Neural cell (in vitro differentiated cells): ENCODE data around the gene GRHL3. TPM values are rescaled to one million over a fixed set of nuclear protein-coding genes. Genes with fewer than 3 reads are reported as not detected.

Experiments
- H2AFZ ChIP-seq: fragments of 200-600, 300-800 bp; sonication (generic), shearing (Covaris generic); 2 replicates; pipeline ENCODE4 v1.6.0; 2014; ENCODE audit warnings: low read depth, mild to moderate bottlenecking, antibody characterized with exemption, low read length, moderate library complexity
- H3F3A ChIP-seq: fragments of 200-600 bp; shearing (Covaris generic); 2 replicates; pipeline ENCODE4 v1.6.1; 2016; ENCODE audit warnings: mild to moderate bottlenecking, moderate library complexity, mixed read lengths, antibody characterized with exemption, low read length; ENCODE audit not compliant: insufficient read depth, poor library complexity, severe bottlenecking
- H3K27ac ChIP-seq: fragments of 200-600, 300-800 bp; sonication (generic), shearing (Covaris generic); 2 replicates; pipeline ENCODE4 v1.5.1; 2014; ENCODE audit warnings: mild to moderate bottlenecking, low read length, moderate library complexity
- H3K27me3 ChIP-seq: fragments of 300-800, 200-600 bp; sonication (generic), shearing (Covaris generic); 2 replicates; pipeline ENCODE4 v1.6.0; 2014; ENCODE audit warnings: mild to moderate bottlenecking, low read depth, low read length, moderate library complexity; ENCODE audit not compliant: insufficient read depth
- H3K36me3 ChIP-seq: fragments of 300-800, 200-600 bp; sonication (generic), shearing (Covaris generic); 2 replicates; pipeline ENCODE4 v1.5.1; 2014; ENCODE audit warnings: mild to moderate bottlenecking, antibody characterized with exemption, low read length, moderate library complexity; ENCODE audit not compliant: insufficient read depth
- H3K4me2 ChIP-seq: fragments of 300-800, 200-600 bp; sonication (generic), shearing (Covaris generic); 2 replicates; pipeline ENCODE4 v1.6.0; 2014; ENCODE audit warnings: mild to moderate bottlenecking, low read length
- H3K4me3 ChIP-seq: fragments of 300-800, 200-600 bp; sonication (generic), shearing (Covaris generic); 2 replicates; pipeline ENCODE4 v1.5.1; 2014; ENCODE audit warnings: mild to moderate bottlenecking, low read length, moderate library complexity
- H3K79me2 ChIP-seq: fragments of 200-600 bp; shearing (Covaris generic); replicated peaks from 2 replicates; pipeline ENCODE4 v1.6.0; 2014; ENCODE audit warnings: mild to moderate bottlenecking, low read length, moderate library complexity; ENCODE audit not compliant: insufficient read depth
- H3K9ac ChIP-seq: fragments of 300-800, 200-600 bp; sonication (generic), shearing (Covaris generic); 2 replicates; pipeline ENCODE4 v1.6.1; 2016; ENCODE audit warnings: mild to moderate bottlenecking, low read length, mixed read lengths
- H3K9me2 ChIP-seq: fragments of 200-600 bp; shearing (Covaris generic); 2 replicates; pipeline ENCODE4 v1.6.1; 2016; ENCODE audit warnings: mild to moderate bottlenecking, low read length, mixed read lengths; ENCODE audit not compliant: insufficient read depth
- H3K9me3 ChIP-seq: fragments of 200-600, 300-800 bp; sonication (generic), shearing (Covaris generic); 2 replicates; pipeline ENCODE4 v1.6.1; 2016; ENCODE audit warnings: mild to moderate bottlenecking, mixed run types, low read length, moderate library complexity, mixed read lengths
- H4K20me1 ChIP-seq: fragments of 200-600 bp; shearing (Covaris generic); 2 replicates; pipeline ENCODE4 v1.6.1; 2016; ENCODE audit warnings: mild to moderate bottlenecking, mixed run types; ENCODE audit not compliant: insufficient read depth
- CTCF ChIP-seq: fragments of 450-650 bp; IDR thresholded peaks from 2 replicates; pipeline ENCODE4 v1.5.1; 2014; ENCODE audit warnings: antibody characterized with exemption, mild to moderate bottlenecking, moderate library complexity; ENCODE audit not compliant: poor library complexity, severe bottlenecking
- EP300 ChIP-seq: fragments of 450-650 bp; conservative IDR thresholded peaks from 2 replicates; pipeline ENCODE4 v1.6.1; 2014; ENCODE audit warnings: antibody characterized with exemption, mild to moderate bottlenecking, moderate library complexity; ENCODE audit not compliant: poor library complexity, severe bottlenecking
- EZH2 ChIP-seq: fragments of 200-600, 300-800 bp; shearing (Covaris generic), sonication (generic); IDR thresholded peaks from 2 replicates; pipeline ENCODE4 v1.6.1; 2014; ENCODE audit warnings: antibody characterized with exemption, low read length, borderline replicate concordance, mild to moderate bottlenecking; ENCODE audit not compliant: insufficient read depth, poor library complexity, severe bottlenecking
- MXI1 ChIP-seq: fragments of 450-650 bp; conservative IDR thresholded peaks from 2 replicates; pipeline ENCODE4 v1.6.1; 2014; ENCODE audit warnings: antibody characterized with exemption, mild to moderate bottlenecking; ENCODE audit not compliant: poor library complexity, severe bottlenecking
- POLR2AphosphoS5 ChIP-seq: IDR thresholded peaks from 2 replicates; pipeline ENCODE4 v1.6.1; 2012
- RAD21 ChIP-seq: fragments of 450-650 bp; conservative IDR thresholded peaks from 2 replicates; pipeline ENCODE4 v1.6.1; 2014; ENCODE audit warnings: antibody characterized with exemption, mild to moderate bottlenecking, moderate library complexity
- SMC3 ChIP-seq: fragments of 450-650 bp; conservative IDR thresholded peaks from 2 replicates; pipeline ENCODE4 v1.6.1; 2014; ENCODE audit warnings: antibody characterized with exemption, mild to moderate bottlenecking, moderate library complexity; ENCODE audit not compliant: poor library complexity
- TAF1 ChIP-seq: IDR thresholded peaks from 2 replicates; pipeline ENCODE4 v1.6.1; 2012; ENCODE audit warnings: low read depth
- polyA plus RNA-seq: library from polyadenylated mRNA; depleted of rRNA; stranded (reverse); fragments of >200 nt; gene quantifications from 2 replicates; pipeline ENCODE4 v1.2.3, GENCODE V29; 2014
- TF ChIP-seq, protein P1 (sequence below): IDR thresholded peaks from 2 replicates; pipeline ENCODE4 v1.6.1; 2012; ENCODE audit warnings: borderline replicate concordance

The GRHL3 gene
- polyA plus RNA-seq, 1 donor from 2014 or later = not detected

DNA sequence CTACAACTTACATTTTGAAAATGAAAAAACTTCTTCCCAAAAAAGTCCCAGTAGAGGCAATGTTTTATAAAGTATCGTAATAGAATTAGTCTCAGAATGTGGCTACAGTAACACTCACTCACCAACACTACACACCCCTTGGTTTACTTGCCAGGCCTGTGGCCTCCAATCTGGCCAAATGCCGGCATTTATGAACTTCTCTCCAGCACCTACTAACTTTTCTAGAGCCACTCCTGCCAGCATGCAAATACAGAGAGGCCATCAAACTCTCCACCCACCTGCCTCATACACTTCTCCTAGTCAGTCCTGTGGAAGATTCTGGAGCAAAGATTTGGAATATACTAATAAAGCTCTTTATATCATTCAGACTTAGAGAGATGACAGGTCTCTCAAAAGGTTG lies 62.1 kb downstream of the GRHL3 start:
- Histone ChIP-seq H3F3A (no peaks in the 10 kb centered on the region), H3K36me3 (no peaks in the 10 kb centered on the region), H3K79me2 (no peaks in the 10 kb centered on the region), H3K4me3 (no peak overlapping the region), H3K9ac (no peak overlapping the region), H3K27ac (no peak overlapping the region), H4K20me1 (no peaks in the 10 kb centered on the region), H3K9me3 (no peaks in the 10 kb centered on the region), H3K4me2 (no peak overlapping the region), H3K27me3 (no peaks in the 10 kb centered on the region), H3K9me2 (no peaks in the 10 kb centered on the region), H2AFZ (no peak overlapping the region)
- TF ChIP-seq, protein P1, sequence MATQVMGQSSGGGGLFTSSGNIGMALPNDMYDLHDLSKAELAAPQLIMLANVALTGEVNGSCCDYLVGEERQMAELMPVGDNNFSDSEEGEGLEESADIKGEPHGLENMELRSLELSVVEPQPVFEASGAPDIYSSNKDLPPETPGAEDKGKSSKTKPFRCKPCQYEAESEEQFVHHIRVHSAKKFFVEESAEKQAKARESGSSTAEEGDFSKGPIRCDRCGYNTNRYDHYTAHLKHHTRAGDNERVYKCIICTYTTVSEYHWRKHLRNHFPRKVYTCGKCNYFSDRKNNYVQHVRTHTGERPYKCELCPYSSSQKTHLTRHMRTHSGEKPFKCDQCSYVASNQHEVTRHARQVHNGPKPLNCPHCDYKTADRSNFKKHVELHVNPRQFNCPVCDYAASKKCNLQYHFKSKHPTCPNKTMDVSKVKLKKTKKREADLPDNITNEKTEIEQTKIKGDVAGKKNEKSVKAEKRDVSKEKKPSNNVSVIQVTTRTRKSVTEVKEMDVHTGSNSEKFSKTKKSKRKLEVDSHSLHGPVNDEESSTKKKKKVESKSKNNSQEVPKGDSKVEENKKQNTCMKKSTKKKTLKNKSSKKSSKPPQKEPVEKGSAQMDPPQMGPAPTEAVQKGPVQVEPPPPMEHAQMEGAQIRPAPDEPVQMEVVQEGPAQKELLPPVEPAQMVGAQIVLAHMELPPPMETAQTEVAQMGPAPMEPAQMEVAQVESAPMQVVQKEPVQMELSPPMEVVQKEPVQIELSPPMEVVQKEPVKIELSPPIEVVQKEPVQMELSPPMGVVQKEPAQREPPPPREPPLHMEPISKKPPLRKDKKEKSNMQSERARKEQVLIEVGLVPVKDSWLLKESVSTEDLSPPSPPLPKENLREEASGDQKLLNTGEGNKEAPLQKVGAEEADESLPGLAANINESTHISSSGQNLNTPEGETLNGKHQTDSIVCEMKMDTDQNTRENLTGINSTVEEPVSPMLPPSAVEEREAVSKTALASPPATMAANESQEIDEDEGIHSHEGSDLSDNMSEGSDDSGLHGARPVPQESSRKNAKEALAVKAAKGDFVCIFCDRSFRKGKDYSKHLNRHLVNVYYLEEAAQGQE = no peak
- TF ChIP-seq TAF1 (no peak), POLR2AphosphoS5 (no peak), SMC3 (no peak), MXI1 (no peak), CTCF (no peak), EZH2 (no peak), RAD21 (no peak), EP300 (no peak)

DNA sequence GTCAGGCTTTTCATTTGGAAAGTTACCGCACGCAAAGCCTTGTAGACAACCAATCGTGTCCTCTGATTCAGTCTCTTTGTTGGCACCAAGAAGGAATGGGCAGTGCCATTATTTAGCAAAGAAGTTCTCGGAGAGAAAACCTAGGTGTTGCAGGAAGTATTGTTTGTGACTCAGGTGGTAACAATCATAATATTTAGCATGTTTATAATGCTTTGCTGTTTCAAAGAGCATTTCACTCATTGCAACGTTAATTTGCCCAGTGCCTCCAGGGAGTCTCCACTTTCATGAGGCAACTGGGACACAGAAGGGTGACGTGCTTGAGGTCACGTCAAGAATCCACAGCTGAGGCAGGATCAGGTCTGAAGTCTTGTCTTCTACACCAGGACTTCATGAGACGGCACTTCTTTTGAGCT lies 63.0 kb downstream of the GRHL3 start:
- no peaks in the 10 kb centered on the region for H3F3A ChIP-seq
- no peaks in the 10 kb centered on the region for H3K9me3 ChIP-seq
- H4K20me1 ChIP-seq = no peaks in the 10 kb centered on the region
- no peak overlapping the region for H3K27ac ChIP-seq
- no peaks in the 10 kb centered on the region for H3K36me3 ChIP-seq
- H2AFZ ChIP-seq = no peak overlapping the region
- H3K9ac ChIP-seq = no peak overlapping the region
- TF ChIP-seq POLR2AphosphoS5 (no peak), EP300 (no peak), SMC3 (no peak), EZH2 (no peak), MXI1 (no peak), TAF1 (no peak), RAD21 (no peak), CTCF (no peak)
- TF ChIP-seq, protein P1 = no peak
- H3K27me3 ChIP-seq = no peaks in the 10 kb centered on the region
- no peak overlapping the region for H3K4me2 ChIP-seq
- H3K4me3 ChIP-seq = no peak overlapping the region
- no peaks in the 10 kb centered on the region for H3K79me2 ChIP-seq
- H3K9me2 ChIP-seq = no peaks in the 10 kb centered on the region
